Activated T-helper 1 cell treated with anti-CD3 and anti-CD28 coated beads, Interleukin-12 subunit alpha, Interleukin-12 subunit beta, Interleukin-2, Interleukin-4 antibody, amounts not matched to agents 30 ng/mL and 10 ng/mL and 1 ng/mL, durations not matched to agents 14 hours and 24 hours and 36 hours (primary cell): ENCODE results near the gene SCAMP3. TPM values are rescaled to one million over a fixed set of nuclear protein-coding genes. Genes with fewer than 3 reads are reported as not detected.
"Not testable (repeated sequence)": the region's sequence is repeated elsewhere in the genome, so short reads cannot be mapped to it uniquely, and the experiment has no call there.

Experiments used
- DNase-seq: peaks from one replicate; pipeline ENCODE4 v3.0.0; 2021; ENCODE audit warnings: low spot score
- H3K27ac Mint-ChIP-seq: one replicate; pipeline ENCODE4 v1.8.0; 2021; ENCODE audit warnings: mild to moderate bottlenecking, mixed read lengths
- H3K27me3 Mint-ChIP-seq: one replicate; pipeline ENCODE4 v1.8.0; 2022; ENCODE audit warnings: mild to moderate bottlenecking, moderate library complexity, mixed read lengths; ENCODE audit not compliant: insufficient read depth
- H3K36me3 Mint-ChIP-seq: one replicate; pipeline ENCODE4 v1.8.0; 2021; ENCODE audit warnings: low read depth, mixed read lengths
- H3K4me1 Mint-ChIP-seq: one replicate; pipeline ENCODE4 v1.8.0; 2021; ENCODE audit warnings: low read depth, mixed read lengths
- H3K4me3 Mint-ChIP-seq: one replicate; pipeline ENCODE4 v1.8.0; 2021; ENCODE audit warnings: mild to moderate bottlenecking, moderate library complexity, mixed read lengths
- H3K9me3 Mint-ChIP-seq: one replicate; pipeline ENCODE4 v1.8.0; 2021; ENCODE audit warnings: mixed read lengths
- intact Hi-C: fragments of 100-400 bp; cut with micrococcal nuclease; formaldehyde crosslinking; loops from one replicate; pipeline ENCODE4 v1.15.1; 2024
- total RNA-seq: library from RNA; stranded (reverse); gene quantifications from 2 replicates; pipeline ENCODE4 v1.2.3, GENCODE V29; 2022

The SCAMP3 gene
- total RNA-seq, 1 donor from 2014 or later: 168 TPM

DNA sequence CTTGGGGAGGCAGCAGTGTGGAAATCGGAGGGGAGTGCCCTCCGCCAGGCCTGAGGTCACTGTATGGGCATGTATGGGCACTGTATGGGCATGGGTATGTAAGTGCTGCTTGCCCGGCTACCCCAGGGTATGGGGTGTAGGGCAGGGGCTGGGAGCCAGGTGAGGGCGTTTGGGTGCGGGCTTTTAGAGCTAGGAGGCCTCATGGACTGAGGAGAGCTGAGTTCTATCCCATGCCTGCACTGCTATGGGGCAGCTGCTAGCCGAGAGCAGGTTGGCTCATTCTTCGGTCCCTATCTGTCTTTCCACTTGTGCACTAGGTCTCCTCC, 33.7 kb upstream of the SCAMP3 start:
- Mint-ChIP-seq H3K27me3 (peaks cover 30% of the 10 kb centered on the region), H3K27ac (no peak overlapping the region), H3K4me3 (no peak overlapping the region), H3K36me3 (no peaks in the 10 kb centered on the region), H3K4me1 (peaks cover 6% of the 10 kb centered on the region), H3K9me3 (no peaks in the 10 kb centered on the region)
- no peak for DNase-seq
- intact Hi-C loops: no loop called here

DNA sequence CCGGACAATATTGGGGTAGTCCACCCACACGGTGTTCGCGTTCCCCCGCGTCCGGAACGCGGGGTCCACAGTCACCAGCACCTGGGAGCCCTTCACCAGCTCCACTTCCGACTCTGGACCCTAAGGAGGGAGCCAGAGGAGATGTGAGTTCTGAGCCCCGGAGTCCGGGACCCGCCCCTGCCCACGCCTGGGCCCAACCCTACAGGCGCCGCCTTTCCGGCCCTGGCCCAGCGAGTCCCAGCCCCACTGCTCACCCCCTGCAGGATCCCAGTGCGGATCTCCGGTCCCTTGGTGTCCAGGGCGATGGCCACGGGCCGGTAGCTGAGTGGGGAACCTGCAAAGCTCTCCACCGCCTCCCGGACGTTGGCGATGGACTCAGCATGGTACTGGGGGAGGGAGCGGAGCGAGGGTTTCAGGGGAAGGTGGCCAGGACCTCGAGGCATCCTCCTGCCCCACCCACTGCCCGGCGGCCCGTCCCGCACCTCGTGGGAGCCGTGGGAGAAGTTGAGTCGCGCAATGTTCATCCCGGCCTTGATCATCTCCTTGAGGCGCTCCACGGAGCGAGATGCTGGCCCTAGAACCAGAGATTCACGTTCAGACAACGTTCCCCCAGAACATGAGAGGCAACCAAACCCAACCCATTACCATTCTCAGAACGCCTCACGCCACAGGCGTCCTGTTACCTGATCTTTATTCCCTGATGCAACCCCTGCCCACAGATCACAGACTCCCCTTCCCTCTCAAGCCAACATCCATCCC, 33.2 kb upstream of the SCAMP3 start:
- Mint-ChIP-seq H3K4me3 (no peak overlapping the region), H3K27me3 (peaks cover 31% of the 10 kb centered on the region), H3K36me3 (no peaks in the 10 kb centered on the region), H3K4me1 (peaks cover 6% of the 10 kb centered on the region), H3K27ac (no peak overlapping the region), H3K9me3 (no peaks in the 10 kb centered on the region)
- DNase-seq: no peak
- intact Hi-C loops: no loop called here

DNA sequence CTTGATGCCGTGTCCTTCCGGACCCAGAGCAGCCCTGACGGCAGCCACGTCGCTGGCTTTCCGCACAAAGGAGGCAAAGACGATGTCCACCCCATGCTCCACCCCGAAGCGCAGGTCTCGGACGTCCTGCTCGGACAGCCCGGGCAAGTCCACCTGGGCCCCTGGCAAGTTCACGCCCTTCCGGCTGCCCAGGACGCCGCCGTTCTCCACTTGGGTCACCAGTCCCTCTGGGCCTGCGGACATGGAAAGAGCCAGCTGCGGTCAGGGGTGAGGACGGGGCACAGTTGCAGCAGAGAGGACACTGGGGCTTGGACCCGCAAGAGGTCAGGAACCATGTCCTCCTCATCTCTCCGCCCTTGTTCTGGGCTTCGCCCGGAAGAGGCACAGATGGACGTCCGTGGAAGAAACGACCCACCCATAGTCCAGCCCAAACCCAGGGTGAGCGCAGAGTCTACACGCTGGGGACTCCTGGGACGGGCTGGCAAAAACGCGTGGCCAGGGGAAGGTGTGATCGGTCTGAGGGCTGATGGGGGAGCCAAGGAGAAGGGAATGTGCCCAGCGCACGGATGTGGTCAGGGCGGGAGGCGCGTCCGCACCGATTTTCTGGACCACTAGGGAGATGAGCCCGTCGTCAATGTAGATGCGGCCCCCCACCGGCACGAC, 32.5 kb upstream of the SCAMP3 start:
- Mint-ChIP-seq H3K4me1 (peaks cover 6% of the 10 kb centered on the region), H3K36me3 (no peaks in the 10 kb centered on the region), H3K4me3 (peak overlapping the region; percentile 42), H3K9me3 (no peaks in the 10 kb centered on the region), H3K27me3 (peaks cover 34% of the 10 kb centered on the region), H3K27ac (no peak overlapping the region)
- no peak for DNase-seq
- intact Hi-C loops: no loop called here

DNA sequence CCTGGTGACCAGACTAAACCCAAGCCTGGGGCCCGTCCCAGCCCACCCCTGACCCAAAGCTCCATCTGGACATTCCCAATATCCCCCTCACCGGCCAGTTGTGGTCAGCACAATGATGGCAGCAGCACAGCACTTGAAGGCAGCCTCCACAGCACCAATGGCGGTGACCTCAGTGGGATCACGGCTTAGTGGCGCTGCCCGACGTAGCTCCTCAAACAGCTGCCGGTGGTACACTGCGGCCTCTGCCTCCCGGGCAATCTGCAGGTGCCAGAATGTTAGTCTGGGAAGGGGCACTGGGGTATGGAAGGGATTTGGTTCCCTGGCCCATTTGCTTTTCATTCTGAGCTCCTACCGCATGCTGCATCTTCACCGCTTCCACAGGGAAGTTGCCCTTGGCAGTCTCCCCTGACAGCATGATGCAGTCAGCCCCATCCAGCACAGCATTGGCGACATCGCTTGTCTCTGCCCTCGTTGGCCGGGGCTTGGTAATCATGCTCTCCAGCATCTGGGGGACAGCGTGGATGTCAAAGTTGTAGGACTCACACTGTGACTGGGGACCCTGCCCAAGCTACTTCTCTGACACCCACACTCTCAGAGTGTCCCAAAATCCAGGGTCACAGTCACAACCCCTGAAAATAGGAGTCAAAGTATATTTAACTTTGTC, 31.1 kb upstream of the SCAMP3 start:
- Mint-ChIP-seq H3K9me3 (no peaks in the 10 kb centered on the region), H3K36me3 (no peaks in the 10 kb centered on the region), H3K27me3 (peaks cover 34% of the 10 kb centered on the region)

DNA sequence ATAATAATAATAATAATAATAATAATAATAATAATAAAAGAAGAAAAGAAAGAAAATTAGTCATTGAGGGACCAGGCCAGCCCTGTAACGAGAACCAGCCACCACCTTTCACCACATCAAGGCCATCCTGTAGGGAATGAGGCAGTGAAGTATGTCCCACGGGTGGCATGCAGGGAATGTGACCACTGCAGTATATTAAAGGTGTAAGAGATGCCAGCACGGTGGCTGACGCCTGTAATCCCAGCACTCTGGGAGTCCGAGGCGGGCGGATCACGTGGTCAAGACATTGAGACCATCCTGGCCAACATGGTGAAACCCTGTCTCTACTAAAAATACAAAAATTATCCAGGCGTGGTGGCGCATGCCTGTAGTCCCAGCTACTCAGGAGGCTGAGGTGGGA, 28.8 kb upstream of the SCAMP3 start:
- peaks cover 29% of the 10 kb centered on the region for H3K27me3 Mint-ChIP-seq
- H3K36me3 Mint-ChIP-seq, H3K9me3 Mint-ChIP-seq, DNase-seq, H3K4me3 Mint-ChIP-seq, intact Hi-C loops, H3K4me1 Mint-ChIP-seq, H3K27ac Mint-ChIP-seq: not testable (repeated sequence)

More for the DNA sequence above, 31.1 kb upstream of the SCAMP3 start:
- no peak overlapping the region for H3K4me3 Mint-ChIP-seq
- DNase-seq: no peak
- intact Hi-C loops: no loop called here
- H3K27ac Mint-ChIP-seq: no peak overlapping the region
- peaks cover 6% of the 10 kb centered on the region for H3K4me1 Mint-ChIP-seq

DNA sequence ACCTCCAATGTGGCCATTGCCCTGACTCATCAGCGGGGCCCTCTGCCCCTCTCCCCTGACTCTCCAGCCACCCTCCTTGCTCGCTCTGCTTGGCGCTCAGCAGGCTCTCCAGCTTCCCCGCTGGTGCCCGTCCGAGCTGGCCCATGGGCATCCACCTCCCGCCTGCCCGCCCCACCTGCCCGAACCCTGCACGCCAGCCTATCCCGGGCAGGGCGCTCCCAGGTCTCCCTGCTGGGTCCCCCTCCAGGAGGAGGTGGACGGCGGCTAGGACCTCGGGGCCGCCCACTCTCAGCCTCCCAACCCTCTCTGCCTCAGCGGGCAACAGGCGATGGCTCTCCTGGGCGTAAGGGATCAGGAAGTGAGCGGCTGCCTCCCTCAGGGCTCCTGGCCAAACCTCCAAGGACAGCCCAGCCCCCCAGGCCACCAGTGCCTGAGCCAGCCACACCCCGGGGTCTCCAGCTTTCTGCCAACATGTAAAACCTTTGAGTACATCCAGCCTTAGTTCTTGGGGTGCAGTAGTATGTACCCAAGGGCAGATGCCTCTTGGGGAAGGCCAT, 25.9 kb upstream of the SCAMP3 start:
- Mint-ChIP-seq H3K4me1 (no peaks in the 10 kb centered on the region), H3K36me3 (no peaks in the 10 kb centered on the region), H3K9me3 (no peaks in the 10 kb centered on the region), H3K27me3 (peaks cover 10% of the 10 kb centered on the region), H3K4me3 (no peak overlapping the region), H3K27ac (no peak overlapping the region)
- intact Hi-C loops: no loop called here
- no peak for DNase-seq

DNA sequence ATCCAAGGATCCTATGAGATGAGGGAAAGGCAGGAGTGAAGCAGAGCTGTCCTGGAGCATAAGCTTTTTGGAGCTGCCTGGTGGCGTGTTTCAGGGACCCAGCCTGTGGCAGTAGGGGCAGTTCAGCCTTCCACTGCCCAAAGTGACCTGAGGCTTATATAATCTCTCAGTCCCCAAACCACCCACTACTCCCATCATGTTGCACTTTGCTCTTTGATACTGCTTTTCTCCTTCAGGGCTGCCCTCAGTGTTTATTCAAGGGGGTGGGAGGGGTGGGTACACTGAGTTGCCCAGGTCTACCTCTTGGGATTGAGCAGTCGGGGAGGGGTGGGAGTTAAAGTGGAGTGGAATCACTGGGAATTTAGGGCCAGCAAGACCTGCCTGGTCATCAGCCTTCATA, 24.4 kb upstream of the SCAMP3 start:
- intact Hi-C loops: no loop called here
- no peak for DNase-seq
- H3K27me3 Mint-ChIP-seq: peaks cover 6% of the 10 kb centered on the region
- H3K27ac Mint-ChIP-seq: no peak overlapping the region
- no peaks in the 10 kb centered on the region for H3K4me1 Mint-ChIP-seq
- H3K9me3 Mint-ChIP-seq: no peaks in the 10 kb centered on the region
- H3K36me3 Mint-ChIP-seq: no peaks in the 10 kb centered on the region
- H3K4me3 Mint-ChIP-seq: no peak overlapping the region

DNA sequence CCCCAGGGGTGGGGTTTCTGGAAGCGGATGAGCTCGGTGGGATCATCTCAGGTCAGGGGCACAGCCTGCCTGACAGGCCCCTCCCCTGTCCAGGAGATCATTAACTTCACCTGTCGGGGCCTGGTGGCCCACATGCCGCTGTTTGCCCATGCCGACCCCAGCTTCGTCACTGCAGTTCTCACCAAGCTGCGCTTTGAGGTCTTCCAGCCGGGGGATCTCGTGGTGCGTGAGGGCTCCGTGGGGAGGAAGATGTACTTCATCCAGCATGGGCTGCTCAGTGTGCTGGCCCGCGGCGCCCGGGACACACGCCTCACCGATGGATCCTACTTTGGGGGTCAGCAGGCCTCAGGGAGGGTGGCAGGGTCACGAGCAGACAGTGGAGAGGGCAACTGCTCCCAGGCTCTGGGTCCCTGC, 23.5 kb upstream of the SCAMP3 start:
- no peak overlapping the region for H3K27ac Mint-ChIP-seq
- no peaks in the 10 kb centered on the region for H3K36me3 Mint-ChIP-seq
- H3K9me3 Mint-ChIP-seq: no peaks in the 10 kb centered on the region
- H3K4me1 Mint-ChIP-seq: no peaks in the 10 kb centered on the region
- DNase-seq: no peak
- no peak overlapping the region for H3K4me3 Mint-ChIP-seq
- intact Hi-C loops: no loop called here
- peaks cover 4% of the 10 kb centered on the region for H3K27me3 Mint-ChIP-seq

DNA sequence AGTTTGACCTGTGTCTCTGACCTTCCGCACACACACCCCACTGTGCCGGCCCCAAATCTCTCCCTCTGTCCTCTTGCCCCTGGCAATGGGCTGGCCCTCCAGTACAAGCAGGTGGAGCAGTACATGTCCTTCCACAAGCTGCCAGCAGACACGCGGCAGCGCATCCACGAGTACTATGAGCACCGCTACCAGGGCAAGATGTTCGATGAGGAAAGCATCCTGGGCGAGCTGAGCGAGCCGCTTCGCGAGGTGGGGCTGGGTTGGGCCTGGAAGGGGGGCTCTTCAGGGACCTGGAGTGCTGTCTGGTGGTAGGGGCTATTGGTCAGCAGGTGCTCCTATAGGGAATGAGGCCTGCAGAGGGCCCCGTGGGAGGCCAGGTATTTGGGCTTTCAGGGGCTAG, 22.9 kb upstream of the SCAMP3 start:
- Mint-ChIP-seq H3K36me3 (no peaks in the 10 kb centered on the region), H3K27ac (no peak overlapping the region), H3K9me3 (no peaks in the 10 kb centered on the region), H3K4me1 (no peaks in the 10 kb centered on the region), H3K27me3 (peaks cover under 1% of the 10 kb centered on the region), H3K4me3 (no peak overlapping the region)
- no peak for DNase-seq
- intact Hi-C loops: no loop called here

DNA sequence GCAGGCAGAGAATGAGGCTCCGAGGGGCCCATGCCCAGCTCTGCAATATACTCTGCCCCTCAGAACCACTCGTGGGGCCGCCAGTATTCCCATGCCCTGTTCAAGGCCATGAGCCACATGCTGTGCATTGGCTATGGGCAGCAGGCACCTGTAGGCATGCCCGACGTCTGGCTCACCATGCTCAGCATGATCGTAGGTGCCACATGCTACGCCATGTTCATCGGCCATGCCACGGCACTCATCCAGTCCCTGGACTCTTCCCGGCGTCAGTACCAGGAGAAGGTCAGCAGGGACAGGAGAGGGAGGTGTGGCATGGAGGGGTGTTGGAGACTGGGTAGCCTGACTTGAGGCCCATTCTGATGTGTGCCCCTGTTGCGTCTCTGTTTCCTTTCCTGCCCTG, 22.3 kb upstream of the SCAMP3 start:
- Mint-ChIP-seq H3K27me3 (no peaks in the 10 kb centered on the region), H3K4me3 (no peak overlapping the region), H3K27ac (no peak overlapping the region), H3K9me3 (no peaks in the 10 kb centered on the region), H3K36me3 (no peaks in the 10 kb centered on the region), H3K4me1 (no peaks in the 10 kb centered on the region)
- no peak for DNase-seq
- intact Hi-C loops: no loop called here

DNA sequence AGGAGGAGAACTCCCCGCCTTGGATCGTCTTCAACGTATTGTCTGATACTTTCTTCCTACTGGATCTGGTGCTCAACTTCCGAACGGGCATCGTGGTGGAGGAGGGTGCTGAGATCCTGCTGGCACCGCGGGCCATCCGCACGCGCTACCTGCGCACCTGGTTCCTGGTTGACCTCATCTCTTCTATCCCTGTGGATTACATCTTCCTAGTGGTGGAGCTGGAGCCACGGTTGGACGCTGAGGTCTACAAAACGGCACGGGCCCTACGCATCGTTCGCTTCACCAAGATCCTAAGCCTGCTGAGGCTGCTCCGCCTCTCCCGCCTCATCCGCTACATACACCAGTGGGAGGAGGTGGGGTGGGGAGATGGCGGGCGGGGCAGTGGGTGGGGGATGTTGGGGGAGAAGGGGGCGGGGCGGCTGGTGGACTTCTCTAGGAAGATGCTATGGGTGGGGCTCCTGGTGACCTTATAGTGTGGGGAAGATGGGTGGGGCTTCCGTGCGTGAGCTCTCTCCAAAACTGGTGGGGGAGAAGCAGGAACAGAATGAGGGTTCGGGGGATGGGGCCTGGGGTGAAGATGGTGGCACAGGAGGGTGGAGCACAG, 20.4 kb upstream of the SCAMP3 start:
- DNase-seq: no peak
- intact Hi-C loops: no loop called here
- Mint-ChIP-seq H3K4me3 (no peak overlapping the region), H3K9me3 (no peaks in the 10 kb centered on the region), H3K4me1 (peaks cover 8% of the 10 kb centered on the region), H3K27ac (no peak overlapping the region), H3K27me3 (peaks cover 5% of the 10 kb centered on the region), H3K36me3 (no peaks in the 10 kb centered on the region)

DNA sequence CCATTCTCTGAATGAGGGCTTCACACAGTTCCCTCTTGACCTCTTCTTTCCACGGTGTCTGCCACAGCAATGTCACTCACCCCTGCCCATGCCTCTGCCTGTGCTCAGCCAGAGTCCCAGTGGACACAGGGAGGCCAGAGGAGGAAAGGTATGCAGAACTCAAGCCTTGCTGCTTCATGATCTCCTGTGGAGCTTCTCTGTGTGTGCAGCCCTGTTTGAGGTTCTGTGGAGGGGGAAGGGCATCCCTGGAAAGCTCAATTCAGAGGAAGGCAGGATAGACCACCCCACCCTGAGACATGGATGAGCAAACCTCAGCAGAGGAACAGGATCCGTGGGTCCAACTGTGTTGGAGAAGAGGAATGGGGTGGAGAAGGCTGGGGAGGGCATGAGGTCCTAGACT, 17.1 kb upstream of the SCAMP3 start:
- intact Hi-C loops: loop anchor here (2.0 to 10.0 kb wide), 3 partner anchors 37 to 776 kb away; partner anchors contain the start of genes ASH1L, LAMTOR2 and UBQLN4
- DNase-seq: no peak
- H3K9me3 Mint-ChIP-seq: no peaks in the 10 kb centered on the region
- no peak overlapping the region for H3K4me3 Mint-ChIP-seq
- H3K27me3 Mint-ChIP-seq: peaks cover 7% of the 10 kb centered on the region
- no peaks in the 10 kb centered on the region for H3K36me3 Mint-ChIP-seq
- peaks cover 26% of the 10 kb centered on the region for H3K4me1 Mint-ChIP-seq
- no peak overlapping the region for H3K27ac Mint-ChIP-seq
